Astrocyte of the cerebellum (primary cell): Measurements from ENCODE around the gene RING1.

Experiments
- DNase-seq: peaks from one replicate; pipeline ENCODE4 v3.0.0-alpha.2; 2011; ENCODE audit warnings: low read depth
- H3K4me3 ChIP-seq: 2 replicates; pipeline ENCODE4 v1.5.1; 2011; ENCODE audit warnings: mild to moderate bottlenecking, low read depth, low read length, moderate library complexity
- in situ Hi-C: cut with HindIII; loops from 2 replicates; pipeline ENCODE4 v1.10.0; 2017; ENCODE audit warnings: low sequenced_read_pairs
- TF ChIP-seq, protein P1 (sequence below): IDR thresholded peaks from 2 replicates; pipeline ENCODE4 v1.5.1; 2012; ENCODE audit warnings: low read length, low read depth, moderate library complexity, mild to moderate bottlenecking; ENCODE audit errors: missing control alignments

RING1 gene

DNA sequence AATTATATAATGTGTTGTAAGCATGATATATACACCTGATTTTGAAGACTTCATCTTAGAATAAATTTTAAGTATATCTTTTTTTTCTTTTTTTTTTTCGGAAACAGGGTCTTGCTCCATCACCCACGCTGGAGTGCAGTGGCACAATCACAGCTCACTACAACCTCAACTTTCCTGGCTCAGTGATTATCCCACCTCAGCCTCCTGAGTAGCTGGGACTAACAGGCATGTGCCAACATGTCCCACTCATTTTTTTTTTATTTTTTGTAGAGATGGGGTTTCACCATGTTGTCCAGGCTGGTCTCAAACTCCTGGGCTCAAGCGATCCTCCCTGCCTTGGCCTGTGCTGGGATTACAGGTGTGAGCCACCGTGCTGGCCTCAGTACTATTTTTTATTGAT lies 46.3 kb downstream of the RING1 start:
- TF ChIP-seq, protein P1, sequence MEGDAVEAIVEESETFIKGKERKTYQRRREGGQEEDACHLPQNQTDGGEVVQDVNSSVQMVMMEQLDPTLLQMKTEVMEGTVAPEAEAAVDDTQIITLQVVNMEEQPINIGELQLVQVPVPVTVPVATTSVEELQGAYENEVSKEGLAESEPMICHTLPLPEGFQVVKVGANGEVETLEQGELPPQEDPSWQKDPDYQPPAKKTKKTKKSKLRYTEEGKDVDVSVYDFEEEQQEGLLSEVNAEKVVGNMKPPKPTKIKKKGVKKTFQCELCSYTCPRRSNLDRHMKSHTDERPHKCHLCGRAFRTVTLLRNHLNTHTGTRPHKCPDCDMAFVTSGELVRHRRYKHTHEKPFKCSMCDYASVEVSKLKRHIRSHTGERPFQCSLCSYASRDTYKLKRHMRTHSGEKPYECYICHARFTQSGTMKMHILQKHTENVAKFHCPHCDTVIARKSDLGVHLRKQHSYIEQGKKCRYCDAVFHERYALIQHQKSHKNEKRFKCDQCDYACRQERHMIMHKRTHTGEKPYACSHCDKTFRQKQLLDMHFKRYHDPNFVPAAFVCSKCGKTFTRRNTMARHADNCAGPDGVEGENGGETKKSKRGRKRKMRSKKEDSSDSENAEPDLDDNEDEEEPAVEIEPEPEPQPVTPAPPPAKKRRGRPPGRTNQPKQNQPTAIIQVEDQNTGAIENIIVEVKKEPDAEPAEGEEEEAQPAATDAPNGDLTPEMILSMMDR, result no peak
- in situ Hi-C loops, result no loop called here
- no peak overlapping the region for H3K4me3 ChIP-seq
- DNase-seq, result no peak

- in situ Hi-C loops, result no loop called here
- DNase-seq, result no peak
- TF ChIP-seq, protein P1, result no peak
- no peak overlapping the region for H3K4me3 ChIP-seq
Observed at GRCh38 chr6:33259032-33259431, 50.7 kb downstream of the RING1 start.
